ENCODE results near the gene FOXA2. TPM values are rescaled to one million over a fixed set of nuclear protein-coding genes. Genes with fewer than 3 reads are reported as not detected.

FOXA2 gene
- polyA plus RNA-seq, 1 donor from 2014 or later: not detected

DNA sequence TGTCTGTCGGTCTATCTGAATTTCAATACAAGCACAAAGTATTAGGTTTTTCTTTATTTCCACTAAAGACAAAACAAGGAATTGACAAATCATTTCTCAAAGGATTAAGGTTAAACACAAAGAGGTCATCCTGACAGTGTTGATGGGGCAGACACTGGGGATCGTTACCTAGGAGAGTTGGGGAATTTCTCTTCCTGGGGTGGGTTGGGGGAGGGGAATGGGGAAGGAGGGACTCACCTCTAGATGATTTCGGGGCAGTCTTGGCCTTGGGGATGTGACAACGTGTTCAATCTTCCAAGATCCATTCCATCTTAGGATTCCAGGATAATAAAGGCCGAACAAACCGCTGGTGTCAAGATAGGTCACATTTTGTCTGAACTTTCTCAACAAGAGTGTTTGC lies 35.4 kb upstream of the FOXA2 start:
- Histone ChIP-seq H3K36me3 (ENCODE audit: insufficient read depth, low read length) (no peaks in the 10 kb centered on the region), H3K27me3 (ENCODE audit: insufficient read depth, low read depth, low read length) (no peaks in the 10 kb centered on the region), H4K20me1 (ENCODE audit: insufficient read depth) (no peaks in the 10 kb centered on the region), H3K27ac (ENCODE audit: low read length) (no peak overlapping the region), H3K79me2 (replicated peaks; ENCODE audit: insufficient read depth, low read length) (no peaks in the 10 kb centered on the region), H3K4me3 (ENCODE audit: low read length) (no peak overlapping the region), H3K9me3 (ENCODE audit: low read length) (no peaks in the 10 kb centered on the region), H3K9ac (ENCODE audit: low read length) (no peak overlapping the region), H3F3A (ENCODE audit: insufficient read depth, low read length, poor library complexity, severe bottlenecking) (no peaks in the 10 kb centered on the region), H3K9me2 (ENCODE audit: insufficient read depth, low read length) (no peaks in the 10 kb centered on the region), H3K4me2 (ENCODE audit: low read length) (no peak overlapping the region), H2AFZ (ENCODE audit: low read depth, low read length) (no peak overlapping the region)
- TF ChIP-seq, protein P1, sequence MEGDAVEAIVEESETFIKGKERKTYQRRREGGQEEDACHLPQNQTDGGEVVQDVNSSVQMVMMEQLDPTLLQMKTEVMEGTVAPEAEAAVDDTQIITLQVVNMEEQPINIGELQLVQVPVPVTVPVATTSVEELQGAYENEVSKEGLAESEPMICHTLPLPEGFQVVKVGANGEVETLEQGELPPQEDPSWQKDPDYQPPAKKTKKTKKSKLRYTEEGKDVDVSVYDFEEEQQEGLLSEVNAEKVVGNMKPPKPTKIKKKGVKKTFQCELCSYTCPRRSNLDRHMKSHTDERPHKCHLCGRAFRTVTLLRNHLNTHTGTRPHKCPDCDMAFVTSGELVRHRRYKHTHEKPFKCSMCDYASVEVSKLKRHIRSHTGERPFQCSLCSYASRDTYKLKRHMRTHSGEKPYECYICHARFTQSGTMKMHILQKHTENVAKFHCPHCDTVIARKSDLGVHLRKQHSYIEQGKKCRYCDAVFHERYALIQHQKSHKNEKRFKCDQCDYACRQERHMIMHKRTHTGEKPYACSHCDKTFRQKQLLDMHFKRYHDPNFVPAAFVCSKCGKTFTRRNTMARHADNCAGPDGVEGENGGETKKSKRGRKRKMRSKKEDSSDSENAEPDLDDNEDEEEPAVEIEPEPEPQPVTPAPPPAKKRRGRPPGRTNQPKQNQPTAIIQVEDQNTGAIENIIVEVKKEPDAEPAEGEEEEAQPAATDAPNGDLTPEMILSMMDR (IDR thresholded peaks at IDR 0.05; ENCODE audit: poor library complexity, severe bottlenecking): no peak
- TF ChIP-seq SMC3 (conservative IDR thresholded peaks at IDR 0.05; ENCODE audit: poor library complexity) (no peak), POLR2AphosphoS5 (IDR thresholded peaks at IDR 0.05) (no peak), MXI1 (conservative IDR thresholded peaks at IDR 0.05; ENCODE audit: poor library complexity, severe bottlenecking) (no peak), RAD21 (conservative IDR thresholded peaks at IDR 0.05) (no peak), EP300 (conservative IDR thresholded peaks at IDR 0.05; ENCODE audit: poor library complexity, severe bottlenecking) (no peak), TAF1 (IDR thresholded peaks at IDR 0.05; ENCODE audit: low read depth) (no peak), EZH2 (IDR thresholded peaks at IDR 0.05; ENCODE audit: borderline replicate concordance, insufficient read depth, low read length, poor library complexity, severe bottlenecking) (no peak)
- TF ChIP-seq, protein P2, sequence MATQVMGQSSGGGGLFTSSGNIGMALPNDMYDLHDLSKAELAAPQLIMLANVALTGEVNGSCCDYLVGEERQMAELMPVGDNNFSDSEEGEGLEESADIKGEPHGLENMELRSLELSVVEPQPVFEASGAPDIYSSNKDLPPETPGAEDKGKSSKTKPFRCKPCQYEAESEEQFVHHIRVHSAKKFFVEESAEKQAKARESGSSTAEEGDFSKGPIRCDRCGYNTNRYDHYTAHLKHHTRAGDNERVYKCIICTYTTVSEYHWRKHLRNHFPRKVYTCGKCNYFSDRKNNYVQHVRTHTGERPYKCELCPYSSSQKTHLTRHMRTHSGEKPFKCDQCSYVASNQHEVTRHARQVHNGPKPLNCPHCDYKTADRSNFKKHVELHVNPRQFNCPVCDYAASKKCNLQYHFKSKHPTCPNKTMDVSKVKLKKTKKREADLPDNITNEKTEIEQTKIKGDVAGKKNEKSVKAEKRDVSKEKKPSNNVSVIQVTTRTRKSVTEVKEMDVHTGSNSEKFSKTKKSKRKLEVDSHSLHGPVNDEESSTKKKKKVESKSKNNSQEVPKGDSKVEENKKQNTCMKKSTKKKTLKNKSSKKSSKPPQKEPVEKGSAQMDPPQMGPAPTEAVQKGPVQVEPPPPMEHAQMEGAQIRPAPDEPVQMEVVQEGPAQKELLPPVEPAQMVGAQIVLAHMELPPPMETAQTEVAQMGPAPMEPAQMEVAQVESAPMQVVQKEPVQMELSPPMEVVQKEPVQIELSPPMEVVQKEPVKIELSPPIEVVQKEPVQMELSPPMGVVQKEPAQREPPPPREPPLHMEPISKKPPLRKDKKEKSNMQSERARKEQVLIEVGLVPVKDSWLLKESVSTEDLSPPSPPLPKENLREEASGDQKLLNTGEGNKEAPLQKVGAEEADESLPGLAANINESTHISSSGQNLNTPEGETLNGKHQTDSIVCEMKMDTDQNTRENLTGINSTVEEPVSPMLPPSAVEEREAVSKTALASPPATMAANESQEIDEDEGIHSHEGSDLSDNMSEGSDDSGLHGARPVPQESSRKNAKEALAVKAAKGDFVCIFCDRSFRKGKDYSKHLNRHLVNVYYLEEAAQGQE (IDR thresholded peaks at IDR 0.05; ENCODE audit: borderline replicate concordance): no peak

DNA sequence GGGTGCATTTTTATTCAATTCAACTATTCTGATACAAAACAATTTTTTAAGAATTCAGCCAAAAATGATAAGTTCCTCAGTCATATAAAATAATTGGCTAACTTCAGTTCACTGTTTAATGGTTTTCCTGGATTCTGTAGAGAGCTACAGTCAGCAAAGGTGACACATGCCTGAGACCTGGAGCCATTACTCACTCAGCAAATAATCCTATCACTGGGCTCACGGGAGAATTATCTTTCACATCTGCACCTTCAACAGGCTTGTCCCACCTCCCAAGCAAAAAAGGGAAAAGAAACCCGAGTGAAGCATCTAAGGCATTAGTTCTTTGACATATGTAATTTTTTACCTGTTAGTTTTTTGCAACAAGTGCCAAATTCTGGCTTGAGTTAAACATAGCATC lies 34.9 kb upstream of the FOXA2 start:
- TF ChIP-seq RAD21 (conservative IDR thresholded peaks at IDR 0.05): no peak
- H3F3A ChIP-seq (ENCODE audit: insufficient read depth, low read length, poor library complexity, severe bottlenecking): no peaks in the 10 kb centered on the region
- no peaks in the 10 kb centered on the region for H3K36me3 ChIP-seq (ENCODE audit: insufficient read depth, low read length)
- H3K4me2 ChIP-seq (ENCODE audit: low read length): no peak overlapping the region
- H2AFZ ChIP-seq (ENCODE audit: low read depth, low read length): no peak overlapping the region
- no peaks in the 10 kb centered on the region for H3K79me2 ChIP-seq (replicated peaks; ENCODE audit: insufficient read depth, low read length)
- H3K4me3 ChIP-seq (ENCODE audit: low read length): no peak overlapping the region
- H3K9ac ChIP-seq (ENCODE audit: low read length): no peak overlapping the region
- no peaks in the 10 kb centered on the region for H3K27me3 ChIP-seq (ENCODE audit: insufficient read depth, low read depth, low read length)
- H4K20me1 ChIP-seq (ENCODE audit: insufficient read depth): no peaks in the 10 kb centered on the region
- H3K27ac ChIP-seq (ENCODE audit: low read length): no peak overlapping the region
- no peaks in the 10 kb centered on the region for H3K9me2 ChIP-seq (ENCODE audit: insufficient read depth, low read length)
- no peaks in the 10 kb centered on the region for H3K9me3 ChIP-seq (ENCODE audit: low read length)

DNA sequence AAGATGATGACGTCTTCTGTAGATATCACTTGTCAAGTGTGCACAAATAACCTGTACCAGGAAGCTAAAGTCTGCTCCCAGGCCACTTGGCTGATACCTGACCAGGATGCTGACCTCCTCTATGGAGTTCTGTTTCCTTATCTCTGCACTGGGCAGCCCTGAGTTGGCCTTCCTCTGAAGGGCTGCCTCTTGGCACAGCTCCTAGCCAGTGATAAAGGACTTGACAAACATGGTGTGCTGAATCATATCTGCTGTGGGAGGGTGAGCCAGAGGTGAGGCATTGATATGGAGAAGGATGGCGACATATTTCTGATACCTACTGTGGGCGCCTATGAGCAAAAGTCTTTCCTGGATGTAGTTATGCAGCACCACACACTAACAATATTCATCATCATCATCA lies 32.8 kb upstream of the FOXA2 start:
- no peak overlapping the region for H3K9ac ChIP-seq (ENCODE audit: low read length)
- H3F3A ChIP-seq (ENCODE audit: insufficient read depth, low read length, poor library complexity, severe bottlenecking): no peaks in the 10 kb centered on the region
- H2AFZ ChIP-seq (ENCODE audit: low read depth, low read length): no peak overlapping the region
- no peaks in the 10 kb centered on the region for H3K79me2 ChIP-seq (replicated peaks; ENCODE audit: insufficient read depth, low read length)
- no peaks in the 10 kb centered on the region for H3K36me3 ChIP-seq (ENCODE audit: insufficient read depth, low read length)
- no peaks in the 10 kb centered on the region for H3K9me3 ChIP-seq (ENCODE audit: low read length)
- H3K9me2 ChIP-seq (ENCODE audit: insufficient read depth, low read length): no peaks in the 10 kb centered on the region
- H4K20me1 ChIP-seq (ENCODE audit: insufficient read depth): no peaks in the 10 kb centered on the region
- no peaks in the 10 kb centered on the region for H3K27me3 ChIP-seq (ENCODE audit: insufficient read depth, low read depth, low read length)
- no peak overlapping the region for H3K4me3 ChIP-seq (ENCODE audit: low read length)
- no peak overlapping the region for H3K27ac ChIP-seq (ENCODE audit: low read length)
- TF ChIP-seq EP300 (conservative IDR thresholded peaks at IDR 0.05; ENCODE audit: poor library complexity, severe bottlenecking) (no peak), SMC3 (conservative IDR thresholded peaks at IDR 0.05; ENCODE audit: poor library complexity) (no peak), MXI1 (conservative IDR thresholded peaks at IDR 0.05; ENCODE audit: poor library complexity, severe bottlenecking) (no peak), RAD21 (conservative IDR thresholded peaks at IDR 0.05) (no peak), TAF1 (IDR thresholded peaks at IDR 0.05; ENCODE audit: low read depth) (no peak), POLR2AphosphoS5 (IDR thresholded peaks at IDR 0.05) (no peak), EZH2 (IDR thresholded peaks at IDR 0.05; ENCODE audit: borderline replicate concordance, insufficient read depth, low read length, poor library complexity, severe bottlenecking) (no peak)
- TF ChIP-seq, protein P1 (IDR thresholded peaks at IDR 0.05; ENCODE audit: poor library complexity, severe bottlenecking): no peak
- TF ChIP-seq, protein P2 (IDR thresholded peaks at IDR 0.05; ENCODE audit: borderline replicate concordance): no peak
- no peak overlapping the region for H3K4me2 ChIP-seq (ENCODE audit: low read length)
